Neural progenitor cell (in vitro differentiated cells): Measurements from ENCODE around the gene RPS10. TPM values are rescaled to one million over a fixed set of nuclear protein-coding genes. Genes with fewer than 3 reads are reported as not detected.
A peak's percentile ranks its signal among the peaks of the same experiment; 100 is the strongest.

ENCODE experiments used
- DNase-seq: peaks from one replicate; pipeline ENCODE4 v3.0.0-alpha.2; 2016; ENCODE audit warnings: low spot score
- H2AFZ ChIP-seq: fragments of 200-600 bp; sonication (generic); replicated peaks from 2 replicates; pipeline ENCODE4 v1.6.1; 2016; ENCODE audit warnings: antibody characterized with exemption
- H3F3A ChIP-seq: fragments of 200-600 bp; sonication (generic); 2 replicates; pipeline ENCODE4 v1.6.1; 2016; ENCODE audit warnings: antibody characterized with exemption, low read depth
- H3K27ac ChIP-seq: fragments of 200-600 bp; sonication (generic); 2 replicates; pipeline ENCODE4 v1.5.1; 2016; ENCODE audit warnings: mild to moderate bottlenecking
- H3K27me3 ChIP-seq: fragments of 200-600 bp; sonication (generic); 2 replicates; pipeline ENCODE4 v1.6.1; 2016; ENCODE audit warnings: mild to moderate bottlenecking, moderate library complexity
- H3K36me3 ChIP-seq: fragments of 200-600 bp; sonication (generic); 2 replicates; pipeline ENCODE4 v1.5.1; 2016
- H3K4me1 ChIP-seq: fragments of 200-600 bp; sonication (generic); 2 replicates; pipeline ENCODE4 v1.6.1; 2016; ENCODE audit warnings: mixed run types
- H3K4me2 ChIP-seq: fragments of 200-600 bp; sonication (generic); 2 replicates; pipeline ENCODE4 v1.6.1; 2016
- H3K4me3 ChIP-seq: fragments of 200-600 bp; sonication (generic); 2 replicates; pipeline ENCODE4 v1.5.1; 2016
- H3K79me2 ChIP-seq: fragments of 200-600 bp; sonication (generic); 2 replicates; pipeline ENCODE4 v1.6.1; 2016; ENCODE audit warnings: low read depth
- H3K9ac ChIP-seq: fragments of 200-600 bp; sonication (generic); 2 replicates; pipeline ENCODE4 v1.6.1; 2016
- H3K9me3 ChIP-seq: fragments of 200-600 bp; sonication (generic); 2 replicates; pipeline ENCODE4 v1.5.1; 2016; ENCODE audit warnings: low read depth
- H4K20me1 ChIP-seq: fragments of 200-600 bp; sonication (generic); 2 replicates; pipeline ENCODE4 v1.6.1; 2016; ENCODE audit warnings: low read depth
- H3K27ac Mint-ChIP-seq: 3 replicates; pipeline ENCODE4 v1.8.0; 2021; ENCODE audit warnings: mixed read lengths
- H3K27me3 Mint-ChIP-seq: 2 replicates; pipeline ENCODE4 v1.8.0; 2022; ENCODE audit warnings: low read depth, mild to moderate bottlenecking, inconsistent platforms, moderate library complexity, mixed read lengths; ENCODE audit not compliant: insufficient read depth
- H3K36me3 Mint-ChIP-seq: 3 replicates; pipeline ENCODE4 v1.8.0; 2021; ENCODE audit warnings: mixed read lengths
- H3K4me1 Mint-ChIP-seq: 3 replicates; pipeline ENCODE4 v1.8.0; 2021; ENCODE audit warnings: mixed read lengths
- H3K4me3 Mint-ChIP-seq: 3 replicates; pipeline ENCODE4 v1.8.0; 2021; ENCODE audit warnings: mild to moderate bottlenecking, moderate library complexity, mixed read lengths
- H3K9me3 Mint-ChIP-seq: 3 replicates; pipeline ENCODE4 v1.8.0; 2020; ENCODE audit warnings: mixed read lengths
- EZH2 ChIP-seq: fragments of 200-600 bp; sonication (generic); IDR thresholded peaks from 2 replicates; pipeline ENCODE4 v1.6.1; 2017; ENCODE audit warnings: antibody characterized with exemption, mild to moderate bottlenecking, moderate library complexity
- EZH2phosphoT487 ChIP-seq: fragments of 200-600 bp; sonication (generic); IDR thresholded peaks from 2 replicates; pipeline ENCODE4 v1.6.1; 2017; ENCODE audit warnings: antibody characterized with exemption
- total RNA-seq: library from RNA; depleted of rRNA; stranded (reverse); fragments of >200 nt; gene quantifications from 2 replicates; pipeline ENCODE4 v1.2.3, GENCODE V29; 2015; ENCODE audit warnings: low replicate concordance
- TF ChIP-seq, protein P1 (sequence below): fragments of 200-600 bp; sonication (generic); IDR thresholded peaks from 2 replicates; pipeline ENCODE4 v1.5.1; 2017; ENCODE audit warnings: antibody characterized with exemption, mild to moderate bottlenecking

RPS10 gene
- total RNA-seq, 1 donor from 2014 or later = 4,003 TPM

DNA sequence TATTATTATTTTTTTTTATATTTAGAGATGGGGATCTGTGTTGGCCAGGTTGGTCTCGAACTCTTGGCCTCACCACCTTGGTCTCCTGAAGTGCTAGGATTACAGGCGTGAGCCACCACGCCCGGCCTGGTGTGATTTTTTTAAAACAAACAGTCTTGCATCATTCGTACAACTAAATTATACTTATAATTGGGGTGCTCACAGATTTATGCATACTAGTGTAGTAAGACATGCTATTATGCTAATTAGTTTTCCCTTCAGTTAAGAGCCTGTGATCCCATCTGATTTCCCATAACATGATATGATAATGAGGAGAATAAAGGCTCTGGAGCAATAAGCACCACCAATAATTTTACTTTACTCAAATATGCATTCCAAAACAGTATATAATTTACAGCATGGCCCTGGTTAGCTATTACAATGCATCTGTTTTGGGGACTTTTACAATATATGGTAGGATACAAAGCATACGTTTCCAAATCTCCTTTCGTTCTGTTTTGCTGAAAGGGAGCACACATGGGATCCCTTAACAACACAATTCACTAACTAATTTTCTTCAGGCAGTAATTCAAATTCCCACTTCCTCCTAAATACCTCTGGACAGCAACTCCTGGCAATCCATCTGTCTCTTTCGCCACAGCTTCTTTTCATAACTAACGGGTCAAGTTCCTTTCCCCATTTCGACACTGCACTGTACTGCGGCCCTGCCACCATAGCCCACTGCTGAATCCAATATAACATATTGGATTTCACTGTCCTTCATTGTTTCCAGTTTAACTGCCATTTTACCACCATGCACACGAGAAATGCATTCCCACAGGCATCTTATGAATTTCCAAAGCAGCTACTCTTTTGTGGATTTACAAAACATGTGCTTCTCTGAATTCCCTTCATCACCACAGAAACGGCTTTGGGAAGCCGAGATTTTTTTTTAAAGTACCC is 35.1 kb downstream of the RPS10 start:
- Histone ChIP-seq H2AFZ (no peak overlapping the region), H3K9ac (no peak overlapping the region)

GRCh38 chr6:34389034-34389433 is 36.8 kb downstream of the RPS10 start:
- Histone ChIP-seq H3K9ac (no peak overlapping the region), H3K4me3 (no peak overlapping the region), H3K4me1 (peaks cover 32% of the 10 kb centered on the region), H3K27ac (no peak overlapping the region), H3K27me3 (peaks cover 10% of the 10 kb centered on the region), H3K9me3 (no peaks in the 10 kb centered on the region), H3F3A (peaks cover 48% of the 10 kb centered on the region), H2AFZ (no peak overlapping the region), H3K4me2 (peak overlapping the region; percentile 0), H3K36me3 (no peaks in the 10 kb centered on the region), H4K20me1 (peaks cover 48% of the 10 kb centered on the region), H3K79me2 (peaks cover 81% of the 10 kb centered on the region)
- TF ChIP-seq EZH2 (no peak), EZH2phosphoT487 (no peak)
- TF ChIP-seq, protein P1, sequence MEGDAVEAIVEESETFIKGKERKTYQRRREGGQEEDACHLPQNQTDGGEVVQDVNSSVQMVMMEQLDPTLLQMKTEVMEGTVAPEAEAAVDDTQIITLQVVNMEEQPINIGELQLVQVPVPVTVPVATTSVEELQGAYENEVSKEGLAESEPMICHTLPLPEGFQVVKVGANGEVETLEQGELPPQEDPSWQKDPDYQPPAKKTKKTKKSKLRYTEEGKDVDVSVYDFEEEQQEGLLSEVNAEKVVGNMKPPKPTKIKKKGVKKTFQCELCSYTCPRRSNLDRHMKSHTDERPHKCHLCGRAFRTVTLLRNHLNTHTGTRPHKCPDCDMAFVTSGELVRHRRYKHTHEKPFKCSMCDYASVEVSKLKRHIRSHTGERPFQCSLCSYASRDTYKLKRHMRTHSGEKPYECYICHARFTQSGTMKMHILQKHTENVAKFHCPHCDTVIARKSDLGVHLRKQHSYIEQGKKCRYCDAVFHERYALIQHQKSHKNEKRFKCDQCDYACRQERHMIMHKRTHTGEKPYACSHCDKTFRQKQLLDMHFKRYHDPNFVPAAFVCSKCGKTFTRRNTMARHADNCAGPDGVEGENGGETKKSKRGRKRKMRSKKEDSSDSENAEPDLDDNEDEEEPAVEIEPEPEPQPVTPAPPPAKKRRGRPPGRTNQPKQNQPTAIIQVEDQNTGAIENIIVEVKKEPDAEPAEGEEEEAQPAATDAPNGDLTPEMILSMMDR = no peak
- Mint-ChIP-seq H3K4me3 (no peak overlapping the region), H3K27ac (no peak overlapping the region), H3K4me1 (peaks cover 33% of the 10 kb centered on the region), H3K9me3 (no peaks in the 10 kb centered on the region), H3K36me3 (peaks cover 3% of the 10 kb centered on the region), H3K27me3 (peaks cover 4% of the 10 kb centered on the region)
- peak; percentile 27 for DNase-seq

More for the DNA sequence above, 35.1 kb downstream of the RPS10 start:
- Mint-ChIP-seq H3K9me3 (no peaks in the 10 kb centered on the region), H3K27ac (no peak overlapping the region), H3K4me3 (no peak overlapping the region), H3K36me3 (peaks cover 2% of the 10 kb centered on the region), H3K4me1 (peaks cover 26% of the 10 kb centered on the region), H3K27me3 (peaks cover 4% of the 10 kb centered on the region)
- H3F3A ChIP-seq = peaks cover 39% of the 10 kb centered on the region
- H3K36me3 ChIP-seq = no peaks in the 10 kb centered on the region
- no peaks in the 10 kb centered on the region for H3K9me3 ChIP-seq
- peaks cover 65% of the 10 kb centered on the region for H3K79me2 ChIP-seq
- peak overlapping the region; percentile 95 for H3K4me3 ChIP-seq
- no peak for DNase-seq
- peaks cover 10% of the 10 kb centered on the region for H3K27me3 ChIP-seq
- peaks cover 27% of the 10 kb centered on the region for H3K4me1 ChIP-seq
- no peak overlapping the region for H3K27ac ChIP-seq
- TF ChIP-seq EZH2phosphoT487 (no peak), EZH2 (no peak)
- TF ChIP-seq, protein P1 = no peak
- peak overlapping the region; percentile 90 for H3K4me2 ChIP-seq
- H4K20me1 ChIP-seq = peaks cover 32% of the 10 kb centered on the region

DNA sequence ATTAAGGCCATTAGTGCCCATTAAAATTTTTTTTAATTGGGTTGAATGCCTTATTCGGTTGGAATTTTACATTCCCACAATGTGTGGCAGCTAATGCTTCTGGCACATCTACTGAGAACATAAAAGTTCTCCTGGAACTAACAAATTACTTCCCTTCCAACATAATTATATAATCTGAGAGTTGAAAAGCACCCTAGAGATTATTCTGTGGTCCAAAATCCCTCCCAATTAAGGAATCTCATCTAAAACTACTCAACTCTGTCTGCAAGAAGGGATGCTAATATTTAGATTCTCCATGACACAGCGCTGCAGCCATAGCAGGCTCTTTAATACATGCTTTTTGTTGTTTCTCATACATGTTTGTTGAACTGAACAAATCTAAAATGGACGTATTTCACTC is 37.4 kb downstream of the RPS10 start:
- H3F3A ChIP-seq = peaks cover 53% of the 10 kb centered on the region
- DNase-seq = no peak
- no peaks in the 10 kb centered on the region for H3K36me3 ChIP-seq
- peaks cover 32% of the 10 kb centered on the region for H3K4me1 Mint-ChIP-seq
- peaks cover 87% of the 10 kb centered on the region for H3K79me2 ChIP-seq
- peaks cover 4% of the 10 kb centered on the region for H3K36me3 Mint-ChIP-seq
- H2AFZ ChIP-seq = no peak overlapping the region
- peaks cover 32% of the 10 kb centered on the region for H3K4me1 ChIP-seq
- TF ChIP-seq, protein P1 = no peak
- TF ChIP-seq EZH2phosphoT487 (no peak), EZH2 (no peak)
- H3K4me2 ChIP-seq = peak overlapping the region; percentile 0
- no peaks in the 10 kb centered on the region for H3K9me3 Mint-ChIP-seq
- H3K27ac Mint-ChIP-seq = no peak overlapping the region
- peaks cover 5% of the 10 kb centered on the region for H3K27me3 ChIP-seq
- H3K9ac ChIP-seq = no peak overlapping the region
- H3K4me3 Mint-ChIP-seq = no peak overlapping the region
- peaks cover 54% of the 10 kb centered on the region for H4K20me1 ChIP-seq
- H3K4me3 ChIP-seq = no peak overlapping the region
- no peaks in the 10 kb centered on the region for H3K9me3 ChIP-seq
- no peak overlapping the region for H3K27ac ChIP-seq
- H3K27me3 Mint-ChIP-seq = peaks cover 6% of the 10 kb centered on the region
